ENCODE results near the gene GNAZ. TPM values are rescaled to one million over a fixed set of nuclear protein-coding genes. Genes with fewer than 3 reads are reported as not detected.

GNAZ gene
- total RNA-seq, 1 experiment from 2014 or later: 6.0 TPM

GRCh38 chr22:23068096-23068831 lies 2.1 kb upstream of the GNAZ start:
- peaks cover 11% of the 10 kb centered on the region for H3K4me1 Mint-ChIP-seq (ENCODE audit: low read depth, unreplicated experiment)
- peaks cover 44% of the 10 kb centered on the region for H3K27me3 Mint-ChIP-seq (ENCODE audit: unreplicated experiment)
- H3K36me3 Mint-ChIP-seq (ENCODE audit: insufficient read depth, unreplicated experiment): peaks cover 14% of the 10 kb centered on the region
- CTCF ChIA-PET: no interaction called here
- no peaks in the 10 kb centered on the region for H3K9me3 Mint-ChIP-seq (ENCODE audit: low read depth, unreplicated experiment)
- TF ChIP-seq CTCF (IDR thresholded peaks at IDR 0.05; ENCODE audit: unreplicated experiment): no peak
- BruUV-seq (replicated peaks): no TSS peak
- no peak overlapping the region for H3K4me3 Mint-ChIP-seq (ENCODE audit: low read depth, unreplicated experiment)
- no peak for DNase-seq
- no peak overlapping the region for H3K27ac Mint-ChIP-seq (ENCODE audit: unreplicated experiment)
- intact Hi-C loops (cut with micrococcal nuclease; ENCODE audit: unreplicated experiment): no loop called here

DNA sequence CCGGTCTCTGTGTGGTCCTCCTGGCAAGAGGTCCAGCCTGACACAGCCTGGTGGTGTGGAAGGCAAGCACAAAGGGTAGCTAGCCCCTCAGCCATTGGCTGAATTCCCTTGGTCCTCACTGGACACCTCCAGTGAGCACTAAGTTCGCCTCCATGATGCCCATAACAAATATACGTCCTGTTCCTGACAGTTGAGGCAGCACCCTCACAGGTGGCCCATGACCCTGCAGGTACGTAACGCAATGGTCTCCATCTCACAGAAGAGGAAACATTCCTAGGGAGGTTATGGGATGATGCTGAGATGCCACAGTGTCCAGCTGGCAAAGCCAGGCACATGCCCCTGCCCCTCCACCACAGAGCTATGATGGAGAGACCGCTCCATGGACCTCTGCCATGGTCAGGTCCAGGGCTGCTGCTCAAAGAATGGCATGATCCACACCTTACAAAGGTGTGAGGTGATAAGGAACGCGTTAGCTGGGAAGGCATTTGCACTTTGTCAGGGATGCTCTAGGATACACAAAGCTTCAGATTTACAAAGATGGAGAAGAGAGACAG lies 1.4 kb upstream of the GNAZ start:
- CTCF ChIA-PET: no interaction called here
- peak overlapping the region; percentile 75 for H3K4me3 Mint-ChIP-seq (ENCODE audit: low read depth, unreplicated experiment)
- intact Hi-C loops (cut with micrococcal nuclease; ENCODE audit: unreplicated experiment): no loop called here
- no peaks in the 10 kb centered on the region for H3K9me3 Mint-ChIP-seq (ENCODE audit: low read depth, unreplicated experiment)
- H3K27ac Mint-ChIP-seq (ENCODE audit: unreplicated experiment): no peak overlapping the region
- H3K36me3 Mint-ChIP-seq (ENCODE audit: insufficient read depth, unreplicated experiment): peaks cover 14% of the 10 kb centered on the region
- peaks cover 11% of the 10 kb centered on the region for H3K4me1 Mint-ChIP-seq (ENCODE audit: low read depth, unreplicated experiment)
- no TSS peak for BruUV-seq (replicated peaks)
- no peak for TF ChIP-seq CTCF (IDR thresholded peaks at IDR 0.05; ENCODE audit: unreplicated experiment)
- DNase-seq: no peak
- peaks cover 44% of the 10 kb centered on the region for H3K27me3 Mint-ChIP-seq (ENCODE audit: unreplicated experiment)

GRCh38 chr22:23069502-23070357 lies 589 bp upstream of the GNAZ start:
- CTCF ChIA-PET: interaction anchor here (1.0 to 2.2 kb wide), 3 partner anchors 12 to 110 kb away, joined by 3 to 6 read pairs (median 4); no protein-coding TSS in a partner anchor
- peak overlapping the region; percentile 75 for H3K4me3 Mint-ChIP-seq (ENCODE audit: low read depth, unreplicated experiment)
- no TSS peak for BruUV-seq (replicated peaks)
- peaks cover 44% of the 10 kb centered on the region for H3K27me3 Mint-ChIP-seq (ENCODE audit: unreplicated experiment)
- no peak for TF ChIP-seq CTCF (IDR thresholded peaks at IDR 0.05; ENCODE audit: unreplicated experiment)
- DNase-seq: peak; percentile 95
- peaks cover 14% of the 10 kb centered on the region for H3K36me3 Mint-ChIP-seq (ENCODE audit: insufficient read depth, unreplicated experiment)
- intact Hi-C loops (cut with micrococcal nuclease; ENCODE audit: unreplicated experiment): no loop called here
- peak overlapping the region; percentile 40 for H3K27ac Mint-ChIP-seq (ENCODE audit: unreplicated experiment)
- no peaks in the 10 kb centered on the region for H3K9me3 Mint-ChIP-seq (ENCODE audit: low read depth, unreplicated experiment)
- H3K4me1 Mint-ChIP-seq (ENCODE audit: low read depth, unreplicated experiment): peaks cover 19% of the 10 kb centered on the region

DNA sequence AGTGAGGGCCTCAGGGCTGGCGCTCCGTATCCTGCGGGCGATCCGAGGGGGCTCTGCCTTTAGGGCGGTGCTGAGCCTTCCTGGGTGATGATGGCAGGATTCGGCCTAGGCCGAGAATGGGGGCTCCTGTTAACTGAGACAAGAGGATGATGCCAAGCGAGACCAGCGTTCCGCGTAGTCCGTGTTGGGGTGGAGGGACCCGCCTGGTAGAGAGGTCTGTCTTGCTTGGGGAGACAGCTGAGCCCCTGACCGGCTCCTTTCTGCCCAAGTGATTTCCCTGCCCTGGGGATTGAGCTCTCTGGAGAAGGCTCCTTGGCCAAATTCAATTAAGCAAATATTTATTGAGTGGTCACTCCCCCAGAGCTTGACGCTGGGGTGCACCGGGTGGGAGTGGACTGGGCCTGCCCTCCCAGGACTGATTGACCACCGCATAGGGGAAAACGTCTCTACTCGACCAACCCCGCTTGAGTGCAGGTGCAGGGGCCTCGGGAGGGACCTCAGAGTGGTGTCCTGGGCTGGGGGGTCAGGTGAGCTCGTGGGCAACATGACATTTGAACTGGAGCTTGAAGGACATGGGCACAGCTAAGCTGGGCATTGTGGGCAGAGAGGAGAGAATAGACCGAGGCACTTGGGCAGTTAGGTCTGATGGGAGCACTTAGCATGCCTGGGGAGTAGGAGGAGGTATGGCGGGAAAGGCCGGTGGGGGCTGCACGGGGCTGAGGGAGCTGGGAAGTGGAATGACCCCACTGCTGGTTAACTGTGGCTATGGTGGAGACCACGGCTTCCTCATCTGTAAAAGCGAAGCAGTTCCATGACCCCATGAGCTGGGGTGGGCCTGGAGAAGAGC lies 1.1 kb downstream of the GNAZ start:
- no TSS peak for BruUV-seq (replicated peaks)
- Mint-ChIP-seq H3K4me3 (ENCODE audit: low read depth, unreplicated experiment) (peak overlapping the region; percentile 75), H3K9me3 (ENCODE audit: low read depth, unreplicated experiment) (no peaks in the 10 kb centered on the region), H3K4me1 (ENCODE audit: low read depth, unreplicated experiment) (peaks cover 21% of the 10 kb centered on the region), H3K36me3 (ENCODE audit: insufficient read depth, unreplicated experiment) (peaks cover 14% of the 10 kb centered on the region), H3K27ac (ENCODE audit: unreplicated experiment) (no peak overlapping the region), H3K27me3 (ENCODE audit: unreplicated experiment) (peaks cover 33% of the 10 kb centered on the region)
- no peak for DNase-seq
- no peak for TF ChIP-seq CTCF (IDR thresholded peaks at IDR 0.05; ENCODE audit: unreplicated experiment)
- intact Hi-C loops (cut with micrococcal nuclease; ENCODE audit: unreplicated experiment): no loop called here
- CTCF ChIA-PET: interaction anchor here (2.2 kb wide), 1 partner anchor 111 kb away, joined by 6 read pairs; no protein-coding TSS in a partner anchor

Measured in Calu3 (cell line).